Measurements from ENCODE around the gene SLC24A4.

SLC24A4 gene

GRCh38 chr14:92282669-92283068 is 40.3 kb upstream of the SLC24A4 start:
- TF ChIP-seq CTCF (conservative IDR thresholded peaks at IDR 0.05; ENCODE audit: low read length) = no peak
- no peak for DNase-seq (ENCODE audit: low read depth)
- H3K4me3 ChIP-seq (ENCODE audit: low read length) = no peak overlapping the region

GRCh38 chr14:92285311-92285710 is 37.7 kb upstream of the SLC24A4 start:
- no peak overlapping the region for H3K4me3 ChIP-seq (ENCODE audit: low read length)
- no peak for TF ChIP-seq CTCF (conservative IDR thresholded peaks at IDR 0.05; ENCODE audit: low read length)
- DNase-seq (ENCODE audit: low read depth) = no peak

GRCh38 chr14:92287987-92288386 is 35.0 kb upstream of the SLC24A4 start:
- no peak for TF ChIP-seq CTCF (conservative IDR thresholded peaks at IDR 0.05; ENCODE audit: low read length)
- no peak for DNase-seq (ENCODE audit: low read depth)
- no peak overlapping the region for H3K4me3 ChIP-seq (ENCODE audit: low read length)

GRCh38 chr14:92288994-92289660 is 33.8 kb upstream of the SLC24A4 start:
- no peak overlapping the region for H3K4me3 ChIP-seq (ENCODE audit: low read length)
- TF ChIP-seq CTCF (conservative IDR thresholded peaks at IDR 0.05; ENCODE audit: low read length) = no peak
- DNase-seq (ENCODE audit: low read depth) = no peak

- H3K4me3 ChIP-seq (ENCODE audit: low read length) = no peak overlapping the region
- no peak for TF ChIP-seq CTCF (conservative IDR thresholded peaks at IDR 0.05; ENCODE audit: low read length)
- DNase-seq (ENCODE audit: low read depth) = no peak
These were observed 30.3 kb upstream of the SLC24A4 start for GRCh38 chr14:92292673-92293072.

- no peak for TF ChIP-seq CTCF (conservative IDR thresholded peaks at IDR 0.05; ENCODE audit: low read length)
- no peak for DNase-seq (ENCODE audit: low read depth)
- H3K4me3 ChIP-seq (ENCODE audit: low read length) = no peak overlapping the region
These were observed 28.5 kb upstream of the SLC24A4 start for GRCh38 chr14:92294506-92294905.

GRCh38 chr14:92297818-92298595 is 25.0 kb upstream of the SLC24A4 start:
- DNase-seq (ENCODE audit: low read depth) = no peak
- TF ChIP-seq CTCF (conservative IDR thresholded peaks at IDR 0.05; ENCODE audit: low read length) = no peak
- H3K4me3 ChIP-seq (ENCODE audit: low read length) = no peak overlapping the region
